ENCODE measurements around the gene CPZ.
"Not testable (repeated sequence)": the region's sequence is repeated elsewhere in the genome, so short reads cannot be mapped to it uniquely, and the experiment has no call there.

Gene CPZ

DNA sequence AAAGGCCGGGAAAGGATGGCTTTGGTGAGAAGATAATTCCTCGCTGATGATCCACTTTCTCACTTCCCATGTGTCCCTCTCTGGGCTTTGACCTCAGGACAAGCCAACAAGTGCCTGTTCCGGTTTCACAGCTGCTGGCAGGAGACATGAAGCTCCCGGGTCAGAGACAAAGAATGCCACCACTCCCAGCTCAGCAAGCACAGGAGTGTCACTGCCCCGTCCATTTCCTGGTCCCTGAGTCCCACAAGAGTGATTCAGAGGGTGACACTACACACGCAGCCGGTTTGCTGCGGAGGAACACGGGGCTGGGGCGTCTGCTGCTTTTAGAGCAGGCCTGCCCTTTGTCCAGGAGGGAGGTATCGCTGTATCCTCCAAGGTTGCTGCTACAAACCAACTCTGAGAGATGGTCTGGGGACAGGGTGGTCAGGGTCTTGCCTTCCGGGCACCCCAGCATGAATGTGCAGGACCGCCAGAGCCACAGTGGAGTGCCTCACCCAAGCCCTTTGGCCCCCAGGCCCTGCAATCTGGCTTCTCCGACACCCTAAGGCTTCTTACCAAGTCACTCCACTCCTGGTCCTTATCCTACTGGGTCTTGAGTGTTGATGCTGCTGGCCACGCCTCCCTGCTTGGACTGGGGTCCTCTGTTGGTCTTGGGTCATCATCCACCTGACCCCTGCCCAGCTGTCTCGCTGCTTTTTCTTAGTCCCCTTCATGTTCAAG is 49.5 kb downstream of the CPZ start:
- FAIRE-seq, result no peak

DNA sequence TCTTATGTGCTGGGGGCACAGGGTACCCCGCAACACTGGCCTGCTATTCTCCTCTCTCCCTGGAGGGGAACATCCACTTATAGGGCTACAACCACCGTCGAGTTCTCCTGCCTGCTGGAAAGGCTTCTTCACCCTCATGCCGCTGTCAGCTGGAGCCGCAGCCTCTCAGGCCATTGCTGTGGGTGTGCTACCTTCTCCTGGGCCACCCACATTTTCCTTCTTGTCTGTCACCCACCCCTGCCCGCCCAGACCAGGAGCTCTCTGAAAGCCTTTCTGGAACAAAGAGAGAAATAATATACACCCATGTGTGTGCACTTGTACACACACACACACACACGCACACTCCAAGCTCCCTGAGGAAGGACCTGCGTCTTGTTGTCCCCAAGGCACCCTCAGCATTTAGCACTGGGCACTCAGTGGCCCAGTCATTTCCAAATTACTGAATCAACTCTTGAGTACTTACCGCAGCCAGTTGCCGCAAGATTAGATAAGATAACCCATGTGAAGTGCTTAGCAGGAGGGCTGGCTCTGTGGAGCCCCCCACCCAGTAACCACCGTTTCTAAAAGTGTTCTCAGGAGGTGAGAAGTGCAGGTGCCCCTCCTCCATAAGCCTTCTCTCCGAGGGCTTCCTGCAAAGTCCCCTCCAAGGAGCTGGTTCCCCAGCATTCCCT is 50.2 kb downstream of the CPZ start:
- FAIRE-seq, result no peak

DNA sequence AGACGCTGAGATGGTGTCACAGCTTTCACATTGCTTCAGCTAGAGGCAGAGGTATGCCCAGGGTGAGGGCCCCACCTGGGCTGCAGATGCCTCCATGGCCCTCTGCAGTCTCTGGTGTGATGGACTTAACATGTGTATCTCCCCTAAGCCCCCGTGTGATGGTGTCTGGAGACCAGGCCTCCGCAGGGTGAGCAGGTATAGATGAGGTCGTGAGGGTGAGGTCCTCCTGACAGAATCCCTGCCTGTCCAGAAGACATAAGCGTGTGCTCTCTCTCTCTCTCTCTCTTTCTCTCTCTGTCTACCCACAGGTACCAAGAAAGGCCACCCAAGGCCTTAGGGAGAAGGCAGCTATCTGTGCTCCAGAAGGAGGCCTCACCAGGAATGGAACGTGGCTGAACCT is 50.9 kb downstream of the CPZ start:
- FAIRE-seq, result no peak

DNA sequence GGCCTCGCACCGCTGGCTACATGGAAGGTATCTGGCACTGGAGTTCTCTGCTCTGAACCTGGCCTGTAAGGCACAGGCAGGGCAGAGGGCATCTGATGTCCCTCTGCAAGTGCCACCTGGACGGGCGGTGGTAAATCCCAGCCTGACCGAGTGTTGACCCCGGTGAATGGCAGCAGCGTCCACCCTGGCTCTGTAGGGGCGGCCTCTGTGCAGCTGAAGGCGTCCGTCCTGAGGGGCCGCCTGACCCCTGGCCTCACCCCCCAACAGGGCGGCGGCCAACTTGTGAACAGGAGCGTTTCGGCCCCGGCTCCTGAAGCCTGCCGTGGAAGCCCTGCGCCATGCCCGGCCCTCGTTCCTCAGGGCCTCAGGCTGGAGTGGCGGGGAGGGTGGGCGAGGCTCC is 51.4 kb downstream of the CPZ start:
- no peak for FAIRE-seq

DNA sequence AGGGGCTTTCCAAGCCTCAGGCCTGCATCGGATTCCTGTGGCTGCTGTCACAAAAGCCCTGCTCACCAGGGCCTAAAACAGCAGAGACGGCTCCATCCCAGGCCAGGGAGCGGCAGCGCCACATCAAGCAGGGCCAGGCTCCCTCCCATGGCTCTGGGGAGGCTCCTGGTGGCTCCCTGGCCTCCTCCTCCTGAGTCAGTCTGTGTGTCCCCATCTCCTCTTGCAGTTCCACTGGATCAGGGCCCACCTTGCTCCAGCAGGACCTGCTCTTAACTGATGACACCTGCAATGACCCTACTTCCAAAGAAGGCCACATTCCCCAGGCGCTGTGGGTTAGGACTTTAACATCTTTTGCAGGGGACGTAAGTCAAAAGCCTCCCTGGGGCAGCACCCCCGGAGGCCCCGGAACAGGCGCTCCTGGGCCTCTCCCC is 51.9 kb downstream of the CPZ start:
- FAIRE-seq, result no peak

DNA sequence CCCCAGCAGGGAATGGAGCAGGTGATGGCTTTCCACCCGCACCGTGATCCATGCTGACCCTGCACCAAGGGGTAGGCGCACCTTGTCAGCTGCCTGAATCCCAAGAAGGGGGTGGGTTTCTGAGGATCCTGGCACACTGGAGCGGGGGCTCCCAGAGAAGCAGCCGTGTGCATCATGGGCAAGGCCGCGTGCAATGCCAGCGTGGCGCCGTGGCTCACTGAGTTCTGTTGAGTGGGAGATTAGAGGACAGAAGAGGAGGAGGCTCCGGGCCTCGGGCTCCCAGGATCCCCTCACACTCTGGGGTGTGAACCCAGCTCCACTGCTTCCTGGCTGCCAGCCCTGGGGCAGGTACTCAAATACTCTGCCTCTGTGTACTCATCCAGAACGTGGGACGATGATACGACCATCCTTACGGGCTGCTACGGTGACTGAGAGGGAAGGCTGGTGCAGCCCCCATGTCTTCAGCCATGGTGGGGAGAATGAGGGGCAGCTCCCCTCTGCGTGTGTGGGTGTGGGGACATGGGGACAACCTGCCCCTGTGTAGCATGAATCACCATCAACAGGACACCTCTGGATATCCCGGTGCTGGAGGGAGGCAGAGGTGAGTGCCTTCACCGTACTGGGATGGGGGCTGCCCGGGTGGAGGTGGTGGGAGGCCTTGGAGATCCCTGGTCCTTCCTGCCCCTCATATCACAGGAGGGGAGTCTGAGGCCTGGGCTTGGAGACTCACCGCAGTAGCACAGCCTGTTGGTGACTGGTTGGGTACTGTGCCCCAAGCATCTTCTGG is 52.6 kb downstream of the CPZ start:
- no peak for FAIRE-seq

DNA sequence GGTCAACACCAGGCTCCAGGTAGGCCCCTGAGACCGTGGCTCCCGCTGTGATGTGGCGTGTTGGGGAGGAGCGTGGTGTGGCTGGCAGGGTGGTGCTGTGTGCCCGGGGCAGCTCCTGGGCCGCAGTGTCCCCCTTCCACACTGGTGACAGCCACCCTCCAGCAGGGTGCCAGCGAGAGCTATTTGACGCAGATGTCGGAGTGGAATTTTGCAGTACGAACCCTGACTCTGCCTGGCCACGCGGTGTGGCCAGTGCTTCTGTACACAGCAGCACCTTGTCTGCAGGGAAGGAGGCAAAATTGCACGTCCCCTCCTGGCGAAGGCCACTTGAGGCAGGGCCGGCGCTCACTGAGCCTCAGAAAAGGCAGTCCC is 53.2 kb downstream of the CPZ start:
- FAIRE-seq, result no peak

DNA sequence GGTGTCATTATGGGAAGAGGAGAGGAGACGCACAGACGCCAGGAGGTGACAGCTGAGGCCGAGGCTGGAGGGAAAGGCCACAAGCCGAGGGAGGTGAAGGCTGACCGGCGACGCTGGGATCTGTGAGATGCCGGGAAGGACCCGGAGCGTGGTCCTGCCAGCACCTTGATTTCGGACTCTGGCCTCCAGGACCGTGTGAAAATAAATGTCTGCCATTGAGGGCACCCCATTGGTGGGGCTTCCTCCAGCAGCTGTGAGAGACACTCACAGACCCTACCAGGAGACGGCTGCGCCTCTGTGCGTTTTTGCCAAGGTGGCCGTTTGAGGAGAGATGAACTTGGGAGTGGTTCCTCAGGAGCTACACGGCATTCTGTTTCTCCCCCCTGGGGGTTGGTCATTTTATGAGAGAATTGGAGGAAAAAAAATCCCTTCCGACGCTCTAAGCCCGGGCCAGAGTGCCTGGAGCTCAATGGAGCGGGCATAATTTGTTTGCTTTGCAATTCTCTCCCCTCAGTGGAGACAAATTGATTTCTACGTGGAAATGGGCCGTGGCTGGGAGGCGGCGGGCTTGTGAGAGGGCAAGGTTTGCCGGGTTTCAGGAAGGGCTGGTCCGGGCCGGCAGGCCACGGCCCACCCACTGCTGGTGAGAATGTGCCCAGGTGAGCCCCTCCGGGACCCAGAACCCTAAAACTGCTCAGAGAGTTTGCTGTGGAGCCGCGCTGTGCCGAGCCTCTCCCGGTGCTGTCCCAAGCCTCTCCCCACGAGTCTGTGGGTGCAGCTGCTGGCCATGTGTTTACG is 53.9 kb downstream of the CPZ start:
- no peak for FAIRE-seq

DNA sequence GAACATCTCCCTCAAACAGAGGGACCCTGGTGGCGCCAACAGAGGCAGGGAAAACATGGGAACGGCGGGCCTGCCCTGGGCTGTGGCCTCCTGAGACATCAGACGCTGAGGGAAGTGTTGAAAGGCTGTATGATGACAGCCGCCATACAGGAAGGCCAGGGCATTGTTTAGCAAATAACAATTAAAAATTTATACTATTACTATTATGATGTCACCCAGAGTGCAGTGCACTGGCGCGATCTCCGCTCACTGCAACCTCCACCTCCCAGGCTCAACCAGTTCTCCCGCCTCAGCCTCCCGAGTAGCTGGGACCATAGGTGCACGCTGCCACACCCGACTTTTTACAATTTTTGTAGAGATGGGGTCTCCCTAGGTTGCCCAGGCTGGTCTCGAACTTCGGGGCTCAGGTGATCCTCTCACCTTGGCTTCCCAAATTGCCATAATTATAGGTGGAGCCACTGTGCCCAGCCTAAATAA is 54.6 kb downstream of the CPZ start:
- no peak for FAIRE-seq

DNA sequence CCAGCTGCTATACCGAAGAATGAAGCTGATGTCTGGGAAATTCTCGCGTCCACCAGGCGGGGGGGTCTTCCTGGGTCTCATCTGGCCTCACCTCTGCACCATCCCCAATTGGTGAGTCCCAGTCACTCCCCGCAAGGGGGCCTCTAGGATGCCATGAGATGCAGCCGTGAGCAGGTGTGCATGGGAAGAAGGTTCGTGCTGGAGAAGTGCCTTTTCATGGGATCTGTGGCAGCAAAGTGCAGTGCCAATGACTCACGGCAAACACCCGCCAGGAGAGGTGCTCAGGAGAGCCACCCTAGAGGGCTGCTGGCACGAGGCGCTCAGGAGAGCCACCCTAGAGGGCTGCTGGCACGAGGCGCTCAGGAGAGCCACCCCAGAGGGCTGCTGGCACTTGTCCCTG is 55.1 kb downstream of the CPZ start:
- no peak for FAIRE-seq

DNA sequence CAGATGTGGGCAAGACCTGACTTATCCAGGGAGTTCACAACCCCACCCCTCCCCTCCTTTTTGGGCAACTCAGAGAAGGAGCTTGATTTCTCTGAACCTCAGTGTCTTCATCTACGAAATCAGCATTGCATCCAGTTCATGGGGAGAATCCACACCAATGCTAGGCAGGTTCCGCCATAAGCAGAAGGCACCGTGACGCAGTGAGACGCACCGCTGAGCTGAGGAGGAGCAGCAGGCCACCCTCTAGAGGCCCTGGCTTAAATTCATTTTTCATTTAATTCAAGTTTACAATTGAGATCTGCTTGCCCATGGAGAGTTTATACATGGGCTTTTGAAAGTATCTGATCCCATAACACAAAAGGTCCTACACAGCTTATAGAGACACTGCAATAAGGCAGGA is 55.7 kb downstream of the CPZ start:
- no peak for FAIRE-seq

DNA sequence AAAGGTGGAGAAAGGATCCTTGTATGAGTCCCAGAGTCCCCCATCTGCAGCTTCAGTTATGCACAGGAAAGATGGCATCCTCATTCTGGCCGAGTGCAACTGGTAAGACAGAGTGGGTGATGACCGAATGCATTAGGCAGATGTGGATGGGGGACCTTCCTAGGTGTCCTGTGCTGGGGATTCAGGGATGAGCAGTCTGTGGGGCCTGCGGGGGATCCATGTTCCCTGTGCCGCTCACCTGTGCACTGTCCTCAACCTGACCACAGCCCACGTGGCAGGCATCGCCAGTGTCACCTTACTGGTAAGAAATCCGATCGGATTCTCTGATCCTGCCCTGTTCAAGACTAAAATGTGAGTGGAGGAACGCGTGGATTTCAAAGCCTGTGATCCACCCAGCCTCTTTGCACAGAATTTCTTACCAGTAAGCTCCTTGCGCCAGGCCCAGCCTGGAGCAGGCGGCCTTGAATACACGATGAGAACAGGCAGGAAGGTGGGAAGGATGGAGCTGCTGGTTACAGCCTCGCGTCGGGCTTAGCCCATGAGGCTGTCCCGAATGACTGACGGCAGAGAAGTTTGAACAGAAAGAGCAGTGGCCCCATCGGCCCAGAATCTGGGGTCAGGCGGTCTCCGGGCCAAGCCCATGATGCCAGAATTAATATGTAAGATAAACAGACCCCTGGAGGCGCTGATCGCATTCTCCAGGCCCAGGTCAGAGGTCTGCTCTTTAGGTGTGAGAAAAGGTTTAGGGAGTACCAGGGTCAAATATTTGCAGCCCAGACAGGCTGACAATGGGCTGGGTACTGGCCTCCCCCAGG is 56.5 kb downstream of the CPZ start:
- no peak for FAIRE-seq

DNA sequence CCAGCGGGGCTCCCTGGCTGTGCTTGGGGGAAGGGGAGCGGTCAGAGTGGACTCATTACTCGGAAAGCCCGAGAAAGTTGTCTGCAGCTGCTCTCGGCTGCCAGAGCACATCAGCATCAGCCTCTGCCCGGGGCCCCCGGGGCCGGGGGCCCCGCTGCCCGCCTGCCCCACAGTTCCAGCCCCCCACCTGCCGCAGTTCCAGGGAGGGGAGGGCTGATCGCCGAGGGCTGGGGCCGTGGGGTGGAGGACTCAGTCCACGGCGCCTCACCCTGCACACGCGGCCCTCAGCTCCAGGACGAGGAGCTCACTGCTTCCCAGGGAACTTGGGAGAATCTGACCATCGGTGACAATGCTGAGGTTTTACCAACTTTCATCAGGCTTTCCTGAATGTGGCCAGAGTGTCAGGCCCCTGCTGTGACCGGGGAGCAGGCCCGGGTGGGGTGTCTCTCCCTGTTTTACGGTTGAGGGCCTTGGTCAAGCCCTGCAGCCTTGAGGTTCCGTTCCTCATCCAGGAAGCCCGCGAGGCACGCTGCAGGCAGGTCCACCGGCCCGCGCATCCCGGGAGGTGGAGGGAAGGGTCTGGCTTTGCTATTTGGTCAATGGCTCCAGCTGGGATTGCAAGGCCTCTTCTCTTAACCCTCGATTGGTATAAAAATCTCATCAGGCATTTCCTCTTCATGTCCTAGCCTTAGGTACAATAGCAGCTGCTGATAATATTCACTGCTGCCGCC is 57.2 kb downstream of the CPZ start:
- no peak for FAIRE-seq

DNA sequence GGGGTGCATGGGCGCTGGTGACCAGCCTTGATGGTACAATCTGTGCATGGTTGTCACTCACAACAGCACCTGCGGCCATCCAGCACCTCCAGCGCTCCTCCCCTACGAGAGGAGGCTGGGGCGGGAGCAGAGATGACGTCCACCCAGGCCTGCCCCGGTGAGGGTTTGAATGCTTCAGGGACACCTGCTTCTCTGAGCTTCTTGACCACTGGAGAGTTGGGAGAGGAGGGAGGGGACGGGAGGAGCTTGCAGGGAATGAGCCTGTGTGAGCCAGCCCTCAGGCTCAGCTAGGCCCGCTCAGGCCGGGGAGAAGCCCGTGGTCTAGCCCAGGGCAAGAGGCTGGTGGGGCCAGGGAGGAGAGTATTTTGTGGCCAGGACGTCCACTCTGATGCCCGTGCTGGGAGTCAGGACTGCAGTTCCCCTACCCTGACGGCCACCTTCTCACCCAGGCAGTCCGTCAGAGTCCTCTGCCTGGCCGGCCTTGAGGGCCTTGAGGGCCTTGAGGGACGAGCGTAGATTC is 59.2 kb downstream of the CPZ start:
- FAIRE-seq, result no peak

DNA sequence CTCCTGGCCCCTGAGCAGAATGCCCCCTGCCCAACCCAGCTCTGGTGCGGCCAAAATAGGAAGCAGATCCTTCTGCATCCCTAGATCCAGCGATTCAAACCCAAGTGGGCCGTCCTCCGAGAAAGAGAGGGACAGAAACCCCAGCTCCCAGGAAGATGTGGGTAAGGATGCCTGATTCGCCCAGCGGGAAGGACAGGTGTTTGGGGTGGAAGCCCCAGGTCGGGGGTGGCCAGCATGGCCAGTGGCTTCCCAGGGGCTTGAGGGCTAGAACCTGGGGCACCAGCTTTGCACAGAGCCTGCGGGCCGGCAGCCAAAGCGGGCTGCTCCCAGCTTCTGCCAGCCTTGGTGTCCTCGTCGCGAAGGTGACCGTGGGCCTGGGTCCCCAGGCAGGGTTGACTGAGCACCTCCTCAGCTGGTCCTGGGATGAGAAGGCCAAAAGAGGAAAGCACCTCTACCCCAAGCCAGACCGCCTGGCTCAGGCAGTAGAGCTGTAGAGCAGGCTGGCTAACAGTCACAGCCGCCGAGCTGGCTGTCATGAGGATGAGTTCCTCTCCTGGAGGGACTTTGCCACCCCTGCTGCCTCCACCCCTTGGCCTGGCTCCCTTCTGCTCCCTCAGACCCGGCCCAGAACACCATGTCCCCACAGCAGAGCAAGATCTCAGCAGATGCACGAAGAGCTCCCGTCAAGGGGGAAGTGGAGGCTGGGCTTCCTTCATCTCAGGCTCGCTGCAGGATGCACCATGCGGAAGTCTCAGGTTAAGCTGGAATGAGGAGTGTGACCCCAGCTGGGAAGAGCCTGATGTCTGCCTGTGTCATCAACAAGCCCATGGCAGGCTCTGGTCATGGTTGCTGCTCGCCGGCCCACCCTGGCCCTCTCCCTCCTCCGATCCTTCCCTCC is 59.9 kb downstream of the CPZ start:
- no peak for FAIRE-seq

DNA sequence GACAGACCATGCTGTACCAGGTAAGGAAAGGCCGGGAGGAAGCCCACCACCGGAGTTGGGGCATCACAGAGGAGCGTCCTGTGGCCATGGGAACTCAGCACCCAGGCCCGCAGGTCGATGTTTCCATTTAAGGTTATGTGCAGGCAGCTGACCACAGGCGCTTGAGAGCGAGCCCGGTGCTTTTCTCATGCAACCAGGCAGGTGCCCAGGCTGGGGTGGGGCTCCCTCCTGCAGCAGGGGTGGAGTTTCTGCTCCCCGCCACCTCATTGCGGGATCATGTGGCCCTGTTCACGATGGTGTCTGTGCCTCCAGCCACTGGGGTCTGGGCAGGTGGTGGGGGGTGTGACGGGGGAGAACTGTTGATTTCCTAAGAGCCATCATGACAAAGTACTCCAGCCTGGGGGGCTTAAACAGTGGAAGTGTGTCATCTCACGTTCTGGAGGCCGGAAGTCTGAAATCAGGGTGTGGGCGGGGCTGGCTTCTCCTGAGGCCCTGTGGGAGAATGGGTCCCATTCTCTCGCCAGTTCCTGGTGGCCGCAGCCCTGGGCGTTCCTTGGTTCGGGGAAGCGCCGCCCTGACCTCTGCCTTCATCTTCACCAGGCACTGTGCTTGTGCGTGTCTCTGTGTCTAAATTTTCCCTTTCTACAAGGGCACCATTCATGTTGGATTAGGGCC is 60.9 kb downstream of the CPZ start:
- no peak for FAIRE-seq

DNA sequence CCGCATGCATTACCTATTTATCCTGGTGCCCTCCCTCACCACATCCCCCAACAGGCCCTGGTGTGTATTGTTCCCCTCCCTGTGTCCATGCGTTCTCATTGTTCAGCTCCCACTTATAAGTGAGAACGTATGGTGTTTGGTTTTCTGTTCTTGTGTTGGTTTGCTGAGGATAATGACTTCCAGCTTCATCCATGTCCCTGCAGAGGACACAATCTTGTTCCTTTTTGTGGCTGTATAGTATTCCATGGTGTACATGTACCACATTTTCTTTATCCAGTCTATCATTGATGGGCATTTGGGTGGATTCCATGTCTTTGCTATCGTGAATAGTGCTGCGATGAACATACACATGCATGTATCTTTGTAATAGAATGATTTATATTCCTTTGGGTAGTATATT is 61.6 kb downstream of the CPZ start:
- not testable (repeated sequence) for FAIRE-seq

DNA sequence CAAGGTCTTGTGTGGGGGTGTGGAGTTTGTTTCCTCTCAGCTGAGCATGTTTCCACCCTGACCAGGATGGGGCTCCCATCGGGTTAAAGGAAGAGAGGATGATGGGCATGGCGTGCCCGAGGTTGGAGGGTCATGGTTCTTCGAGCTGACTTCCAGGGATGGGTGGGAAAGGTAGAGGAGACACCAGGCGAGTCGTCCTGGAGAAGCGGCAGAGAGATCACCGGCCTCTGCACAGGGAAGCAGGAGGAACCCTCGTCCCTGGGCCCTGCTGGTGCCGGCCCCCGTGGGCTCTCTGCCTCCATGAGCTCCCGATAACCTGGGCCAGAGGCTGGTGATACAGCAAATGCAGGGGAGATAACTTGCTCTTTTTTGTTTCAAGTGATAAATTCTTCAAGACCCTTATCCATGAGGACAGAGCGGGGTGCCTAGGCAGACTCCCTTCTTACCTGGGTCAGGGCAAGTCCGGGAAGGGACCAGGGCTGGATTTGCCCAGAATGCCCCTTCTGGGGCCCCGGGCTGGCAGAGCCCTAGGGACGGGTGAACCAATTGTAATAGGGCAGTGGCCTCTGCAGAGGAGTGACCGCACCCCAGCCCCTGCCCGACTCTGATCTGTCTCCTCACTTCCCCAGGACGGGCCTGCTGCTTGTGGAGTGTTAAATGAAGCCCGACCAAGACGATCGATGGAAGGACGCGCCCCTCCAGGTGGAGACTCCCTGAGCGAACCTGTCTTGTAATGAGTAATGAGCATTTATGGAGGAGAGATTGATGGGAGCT is 63.0 kb downstream of the CPZ start:
- no peak for FAIRE-seq

DNA sequence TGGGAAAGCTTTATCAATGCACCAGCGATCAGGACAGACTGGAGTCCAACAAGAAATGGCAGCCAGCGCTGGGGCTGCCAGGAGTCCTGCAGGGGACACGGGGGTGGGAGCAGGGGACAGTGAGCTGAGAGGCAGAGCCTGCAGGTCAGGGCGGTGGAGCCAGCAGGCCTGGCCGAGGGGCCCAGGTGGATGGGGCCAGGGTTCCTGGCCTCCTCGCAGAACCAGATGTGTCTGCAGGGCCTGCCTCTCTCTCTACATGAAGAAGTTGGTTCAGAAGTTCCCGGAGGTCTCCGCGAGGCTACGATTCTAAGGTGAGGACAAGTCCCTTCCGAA is 63.6 kb downstream of the CPZ start:
- FAIRE-seq, result no peak

All from colon (tissue), 2 donors.